ENCODE data around the gene CLDN9. TPM values are rescaled to one million over a fixed set of nuclear protein-coding genes. Genes with fewer than 3 reads are reported as not detected.

CLDN9 gene
- total and polyA plus RNA-seq, 2 experiments from 2014 or later: 0.09 TPM; not detected in 1

DNA sequence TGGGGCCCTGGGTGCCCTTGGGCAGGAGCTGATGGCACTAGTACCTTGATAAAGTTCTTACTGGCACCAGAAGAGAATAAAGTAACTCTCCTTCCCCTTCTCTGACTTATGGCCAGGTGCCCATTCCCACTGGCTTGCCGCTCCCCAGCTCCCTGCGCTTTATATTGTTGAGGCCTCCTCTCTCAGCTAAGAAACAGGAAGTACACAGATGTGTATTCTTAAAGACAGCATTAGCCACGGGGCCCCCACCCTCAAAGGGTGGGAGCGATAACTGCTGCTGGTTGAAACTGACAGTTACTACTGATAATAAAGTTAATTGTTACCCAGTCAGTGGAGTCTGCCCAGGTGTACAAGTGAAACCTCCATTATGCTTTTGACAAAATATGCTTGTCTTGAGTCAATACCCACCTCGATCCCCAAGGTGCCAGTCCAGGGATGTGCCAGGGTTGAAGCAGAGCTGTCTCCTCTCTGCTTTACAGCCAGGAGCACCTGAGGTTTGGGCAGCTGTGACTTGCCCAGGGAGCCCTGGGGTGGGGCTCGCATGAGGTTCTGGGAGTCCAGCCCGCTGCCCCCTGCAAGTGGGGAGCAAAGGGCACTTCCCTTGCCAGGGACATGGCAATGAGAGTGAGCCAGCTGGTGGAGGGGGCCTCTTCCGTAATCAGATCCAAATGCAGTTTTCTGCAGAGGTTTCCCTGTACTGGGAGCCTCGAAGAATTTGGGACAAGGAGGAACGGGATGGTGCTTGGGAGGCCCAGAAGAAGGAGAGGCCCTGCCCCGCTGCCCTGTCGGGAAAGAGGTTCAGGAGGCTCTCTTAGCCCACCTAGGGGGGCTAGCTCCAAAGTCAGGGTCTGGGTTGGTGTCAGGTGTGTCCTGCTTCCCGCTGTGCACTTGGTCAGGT is 5.4 kb upstream of the CLDN9 start:
- no peaks in the 10 kb centered on the region for H3K9me3 ChIP-seq (ENCODE audit: low read depth)
- no peak overlapping the region for H3K9ac ChIP-seq
- no peaks in the 10 kb centered on the region for H4K20me1 ChIP-seq (ENCODE audit: insufficient read depth)
- no peaks in the 10 kb centered on the region for H3F3A ChIP-seq (ENCODE audit: insufficient read depth)
- H3K9me2 ChIP-seq (ENCODE audit: insufficient read depth): no peaks in the 10 kb centered on the region
- no peaks in the 10 kb centered on the region for H3K36me3 ChIP-seq (ENCODE audit: low read depth)
- H3K4me3 ChIP-seq: no peak overlapping the region
- TF ChIP-seq EZH2phosphoT487 (IDR thresholded peaks at IDR 0.05; ENCODE audit: insufficient read depth, low read depth) (no peak), EZH2 (IDR thresholded peaks at IDR 0.05; ENCODE audit: insufficient read depth, poor library complexity, severe bottlenecking) (no peak)
- WGBS, 2 experiments (ENCODE audit: low coverage in 1 of 2, low lambda C conversion rate in 2 of 2, missing lambda C conversion rate in 2 of 2): 62 to 64% methylated on average over 13 of the region's 13 CpGs
- DNase-seq: no peak
- no peak overlapping the region for H3K4me2 ChIP-seq (ENCODE audit: unreplicated experiment)
- H3K27ac ChIP-seq: no peak overlapping the region
- H3K27me3 ChIP-seq (replicated peaks; ENCODE audit: insufficient read depth): peaks cover 9% of the 10 kb centered on the region; the same call in 1 of the 2 replicates
- in situ Hi-C loops (cut with MboI): no loop called here
- H2AFZ ChIP-seq: no peak overlapping the region
- H3K4me1 ChIP-seq (ENCODE audit: insufficient read depth): no peaks in the 10 kb centered on the region
- H3K79me2 ChIP-seq (ENCODE audit: insufficient read depth): no peaks in the 10 kb centered on the region

DNA sequence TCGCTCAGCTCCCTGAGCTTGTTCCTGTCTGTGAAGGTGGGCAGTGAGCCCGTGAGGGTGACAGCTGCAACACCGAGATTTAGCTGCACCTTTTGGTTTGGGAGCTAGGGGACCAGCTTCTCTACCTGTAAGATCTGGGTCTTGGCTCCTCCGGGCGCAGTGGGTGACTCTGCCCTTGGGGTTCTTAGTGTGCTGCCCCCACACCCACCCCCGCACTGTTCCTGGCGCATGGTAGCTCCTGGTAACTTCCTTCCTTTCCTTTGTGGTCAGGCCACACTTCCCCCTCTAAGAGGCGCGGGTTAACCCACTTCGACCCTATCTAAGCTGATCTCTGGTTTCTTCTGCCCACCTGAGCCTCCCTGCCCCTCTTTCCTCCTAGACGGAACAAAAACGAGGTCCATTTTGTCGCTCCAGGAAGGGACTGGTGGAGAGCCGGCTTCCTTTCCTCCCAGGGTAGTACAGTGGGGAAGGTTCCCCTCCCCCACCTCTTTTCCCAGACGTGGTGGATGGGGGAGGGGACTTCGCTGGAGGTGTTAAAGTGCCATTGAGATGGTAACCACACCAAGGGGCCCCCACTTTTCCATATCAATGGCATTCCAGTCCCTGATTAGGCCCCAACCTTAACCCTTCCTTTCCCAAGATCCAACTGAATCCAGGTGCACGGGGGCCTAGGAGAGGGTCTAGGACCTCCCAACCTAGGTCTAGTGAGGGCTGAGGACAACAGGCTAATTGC is 4.6 kb upstream of the CLDN9 start:
- Histone ChIP-seq H3K4me3 (no peak overlapping the region), H3K4me1 (ENCODE audit: insufficient read depth) (peaks cover 2% of the 10 kb centered on the region; the same call in 1 of the 2 replicates), H3K27me3 (replicated peaks; ENCODE audit: insufficient read depth) (peaks cover 11% of the 10 kb centered on the region; the same call in 1 of the 2 replicates), H3K9me3 (ENCODE audit: low read depth) (no peaks in the 10 kb centered on the region), H3K27ac (no peak overlapping the region), H3K79me2 (ENCODE audit: insufficient read depth) (no peaks in the 10 kb centered on the region), H3F3A (ENCODE audit: insufficient read depth) (no peaks in the 10 kb centered on the region), H3K36me3 (ENCODE audit: low read depth) (no peaks in the 10 kb centered on the region), H3K9me2 (ENCODE audit: insufficient read depth) (no peaks in the 10 kb centered on the region), H3K4me2 (ENCODE audit: unreplicated experiment) (no peak overlapping the region), H2AFZ (peak overlapping the region; percentile 53; the same call in 1 of the 2 replicates), H3K9ac (no peak overlapping the region), H4K20me1 (ENCODE audit: insufficient read depth) (no peaks in the 10 kb centered on the region)
- no peak for DNase-seq
- in situ Hi-C loops (cut with MboI): no loop called here
- WGBS, 2 experiments (ENCODE audit: low coverage in 1 of 2, low lambda C conversion rate in 2 of 2, missing lambda C conversion rate in 2 of 2): 17% methylated on average over 17 of the region's 17 CpGs
- TF ChIP-seq EZH2 (IDR thresholded peaks at IDR 0.05; ENCODE audit: insufficient read depth, poor library complexity, severe bottlenecking): no peak
- no peak for TF ChIP-seq EZH2phosphoT487 (IDR thresholded peaks at IDR 0.05; ENCODE audit: insufficient read depth, low read depth)

DNA sequence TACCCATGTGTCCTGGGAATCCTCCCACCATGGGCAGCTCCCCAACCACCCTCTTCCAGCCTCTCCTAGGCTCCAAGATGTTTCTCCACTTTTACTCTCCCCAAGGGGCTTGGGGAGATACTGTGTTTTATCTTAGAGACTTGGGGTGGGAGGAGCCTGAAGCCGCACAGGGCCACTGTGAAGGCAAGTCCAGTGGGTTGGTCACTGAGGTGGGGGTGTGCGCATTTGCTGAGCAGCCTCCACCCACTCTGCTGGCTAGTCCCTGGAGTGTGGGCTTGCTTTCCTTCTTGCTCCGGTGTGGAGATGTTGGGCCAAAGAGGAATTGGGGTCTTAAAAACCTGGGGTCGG is 4.1 kb upstream of the CLDN9 start:
- no peaks in the 10 kb centered on the region for H3K9me3 ChIP-seq (ENCODE audit: low read depth)
- no peak for DNase-seq
- no peak overlapping the region for H3K27ac ChIP-seq
- H3K79me2 ChIP-seq (ENCODE audit: insufficient read depth): no peaks in the 10 kb centered on the region
- H3K9me2 ChIP-seq (ENCODE audit: insufficient read depth): no peaks in the 10 kb centered on the region
- TF ChIP-seq EZH2phosphoT487 (IDR thresholded peaks at IDR 0.05; ENCODE audit: insufficient read depth, low read depth) (no peak), EZH2 (IDR thresholded peaks at IDR 0.05; ENCODE audit: insufficient read depth, poor library complexity, severe bottlenecking) (no peak)
- no peaks in the 10 kb centered on the region for H4K20me1 ChIP-seq (ENCODE audit: insufficient read depth)
- H2AFZ ChIP-seq: no peak overlapping the region
- H3K36me3 ChIP-seq (ENCODE audit: low read depth): no peaks in the 10 kb centered on the region
- H3K27me3 ChIP-seq (replicated peaks; ENCODE audit: insufficient read depth): peaks cover 13% of the 10 kb centered on the region; the same call in 1 of the 2 replicates
- WGBS, 2 experiments (ENCODE audit: low coverage in 1 of 2, low lambda C conversion rate in 2 of 2, missing lambda C conversion rate in 2 of 2): 56 to 59% methylated on average over 4 of the region's 4 CpGs
- peaks cover 6% of the 10 kb centered on the region; the same call in 1 of the 2 replicates for H3K4me1 ChIP-seq (ENCODE audit: insufficient read depth)
- no peaks in the 10 kb centered on the region for H3F3A ChIP-seq (ENCODE audit: insufficient read depth)
- no peak overlapping the region for H3K4me3 ChIP-seq
- no peak overlapping the region for H3K9ac ChIP-seq
- in situ Hi-C loops (cut with MboI): no loop called here
- no peak overlapping the region for H3K4me2 ChIP-seq (ENCODE audit: unreplicated experiment)

DNA sequence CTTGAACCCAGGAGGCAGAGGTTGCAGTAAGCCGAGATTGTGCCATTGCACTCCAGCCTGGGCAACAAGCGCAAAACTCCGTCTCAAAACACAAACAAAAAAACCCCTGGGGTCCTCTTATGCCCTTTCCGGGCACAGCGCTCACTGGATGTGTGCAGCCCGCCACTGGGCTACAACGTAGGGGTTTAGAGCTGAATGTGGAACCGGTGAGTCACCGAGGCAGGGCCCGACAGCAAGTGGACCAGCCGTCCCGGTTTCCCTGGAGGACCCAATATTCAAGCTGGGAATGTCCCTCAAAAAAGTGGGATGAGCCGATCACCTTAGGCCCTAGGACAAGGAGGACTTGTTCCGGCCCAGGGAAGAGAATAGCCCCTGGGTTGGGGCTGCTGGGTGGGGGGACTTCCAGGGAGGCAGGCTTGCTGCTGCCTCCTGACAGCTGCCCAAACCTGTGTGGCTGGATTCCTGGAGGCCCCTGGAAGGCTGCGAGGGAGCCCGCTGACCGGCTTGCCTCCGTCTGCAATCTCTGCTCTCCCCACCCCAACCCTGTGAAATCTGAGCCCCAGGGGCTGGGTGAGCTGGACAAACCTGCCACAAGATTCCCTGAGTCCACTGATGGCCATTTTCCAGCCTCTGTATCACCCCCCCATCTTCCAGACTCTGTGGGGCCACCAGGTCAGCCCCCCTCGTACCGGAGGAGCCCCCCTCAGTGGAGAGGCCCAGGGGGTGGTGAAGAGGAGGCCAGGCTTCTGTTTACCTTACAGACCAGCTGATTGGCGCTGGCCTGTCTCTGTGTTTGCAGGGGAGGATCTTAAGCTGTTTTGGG is 2.9 kb upstream of the CLDN9 start:
- Histone ChIP-seq H3K27ac (no peak overlapping the region), H3F3A (ENCODE audit: insufficient read depth) (no peaks in the 10 kb centered on the region), H3K9ac (no peak overlapping the region), H2AFZ (no peak overlapping the region), H3K9me2 (ENCODE audit: insufficient read depth) (no peaks in the 10 kb centered on the region), H3K9me3 (ENCODE audit: low read depth) (no peaks in the 10 kb centered on the region), H3K4me2 (ENCODE audit: unreplicated experiment) (no peak overlapping the region), H3K36me3 (ENCODE audit: low read depth) (no peaks in the 10 kb centered on the region), H3K79me2 (ENCODE audit: insufficient read depth) (no peaks in the 10 kb centered on the region), H3K4me1 (ENCODE audit: insufficient read depth) (peaks cover 6% of the 10 kb centered on the region; the same call in 1 of the 2 replicates), H3K4me3 (no peak overlapping the region), H3K27me3 (replicated peaks; ENCODE audit: insufficient read depth) (peaks cover 13% of the 10 kb centered on the region; the same call in 1 of the 2 replicates), H4K20me1 (ENCODE audit: insufficient read depth) (no peaks in the 10 kb centered on the region)
- in situ Hi-C loops (cut with MboI): no loop called here
- 29% methylated on average over 18 to 21 of the region's 21 CpGs for WGBS, 2 experiments (ENCODE audit: low coverage in 1 of 2, low lambda C conversion rate in 2 of 2, missing lambda C conversion rate in 2 of 2)
- TF ChIP-seq EZH2 (IDR thresholded peaks at IDR 0.05; ENCODE audit: insufficient read depth, poor library complexity, severe bottlenecking) (no peak), EZH2phosphoT487 (IDR thresholded peaks at IDR 0.05; ENCODE audit: insufficient read depth, low read depth) (no peak)
- peak; percentile 42 for DNase-seq

Data from GM23248 (cell line).